ENCODE data around the gene RAD51B. TPM values are rescaled to one million over a fixed set of nuclear protein-coding genes. Genes with fewer than 3 reads are reported as not detected.

Gene RAD51B
- total and polyA plus RNA-seq, 2 of the 13 experiments (the other 11 are each of a cell fraction or from before 2014, with no cell fraction given), result 7.0 to 9.5 TPM

GRCh38 chr14:68655021-68655831, 835.6 kb downstream of the RAD51B start (continued):
- TF ChIP-seq, protein P1, sequence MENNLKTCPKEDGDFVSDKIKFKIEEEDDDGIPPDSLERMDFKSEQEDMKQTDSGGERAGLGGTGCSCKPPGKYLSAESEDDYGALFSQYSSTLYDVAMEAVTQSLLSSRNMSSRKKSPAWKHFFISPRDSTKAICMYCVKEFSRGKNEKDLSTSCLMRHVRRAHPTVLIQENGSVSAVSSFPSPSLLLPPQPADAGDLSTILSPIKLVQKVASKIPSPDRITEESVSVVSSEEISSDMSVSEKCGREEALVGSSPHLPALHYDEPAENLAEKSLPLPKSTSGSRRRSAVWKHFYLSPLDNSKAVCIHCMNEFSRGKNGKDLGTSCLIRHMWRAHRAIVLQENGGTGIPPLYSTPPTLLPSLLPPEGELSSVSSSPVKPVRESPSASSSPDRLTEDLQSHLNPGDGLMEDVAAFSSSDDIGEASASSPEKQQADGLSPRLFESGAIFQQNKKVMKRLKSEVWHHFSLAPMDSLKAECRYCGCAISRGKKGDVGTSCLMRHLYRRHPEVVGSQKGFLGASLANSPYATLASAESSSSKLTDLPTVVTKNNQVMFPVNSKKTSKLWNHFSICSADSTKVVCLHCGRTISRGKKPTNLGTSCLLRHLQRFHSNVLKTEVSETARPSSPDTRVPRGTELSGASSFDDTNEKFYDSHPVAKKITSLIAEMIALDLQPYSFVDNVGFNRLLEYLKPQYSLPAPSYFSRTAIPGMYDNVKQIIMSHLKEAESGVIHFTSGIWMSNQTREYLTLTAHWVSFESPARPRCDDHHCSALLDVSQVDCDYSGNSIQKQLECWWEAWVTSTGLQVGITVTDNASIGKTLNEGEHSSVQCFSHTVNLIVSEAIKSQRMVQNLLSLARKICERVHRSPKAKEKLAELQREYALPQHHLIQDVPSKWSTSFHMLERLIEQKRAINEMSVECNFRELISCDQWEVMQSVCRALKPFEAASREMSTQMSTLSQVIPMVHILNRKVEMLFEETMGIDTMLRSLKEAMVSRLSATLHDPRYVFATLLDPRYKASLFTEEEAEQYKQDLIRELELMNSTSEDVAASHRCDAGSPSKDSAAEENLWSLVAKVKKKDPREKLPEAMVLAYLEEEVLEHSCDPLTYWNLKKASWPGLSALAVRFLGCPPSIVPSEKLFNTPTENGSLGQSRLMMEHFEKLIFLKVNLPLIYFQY (CRISPR knock-in tag; IDR thresholded peaks at IDR 0.05; ENCODE audit: borderline replicate concordance), result no peak
- TF ChIP-seq ARID5B (CRISPR knock-in tag; IDR thresholded peaks at IDR 0.05), result no peak
- TF ChIP-seq ZNF646 (CRISPR knock-in tag; IDR thresholded peaks at IDR 0.05), result peak; percentile 52; the same call in 1 of the 2 replicates
- TF ChIP-seq ZNF850 (CRISPR knock-in tag; conservative IDR thresholded peaks at IDR 0.05), result no peak
- TF ChIP-seq ARNT (IDR thresholded peaks at IDR 0.05), result no peak
- TF ChIP-seq, protein P2, sequence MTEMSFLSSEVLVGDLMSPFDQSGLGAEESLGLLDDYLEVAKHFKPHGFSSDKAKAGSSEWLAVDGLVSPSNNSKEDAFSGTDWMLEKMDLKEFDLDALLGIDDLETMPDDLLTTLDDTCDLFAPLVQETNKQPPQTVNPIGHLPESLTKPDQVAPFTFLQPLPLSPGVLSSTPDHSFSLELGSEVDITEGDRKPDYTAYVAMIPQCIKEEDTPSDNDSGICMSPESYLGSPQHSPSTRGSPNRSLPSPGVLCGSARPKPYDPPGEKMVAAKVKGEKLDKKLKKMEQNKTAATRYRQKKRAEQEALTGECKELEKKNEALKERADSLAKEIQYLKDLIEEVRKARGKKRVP (CRISPR knock-in tag; IDR thresholded peaks at IDR 0.05), result no peak
- TF ChIP-seq ZNF44 (CRISPR knock-in tag; IDR thresholded peaks at IDR 0.05), result no peak
- TF ChIP-seq HOXD1 (CRISPR knock-in tag; IDR thresholded peaks at IDR 0.05), result no peak
- no peak for TF ChIP-seq PHF20 (CRISPR knock-in tag; IDR thresholded peaks at IDR 0.05)
- TF ChIP-seq RFX1 (IDR thresholded peaks at IDR 0.05), result no peak
- peak; percentile 97 for TF ChIP-seq ZNF441 (CRISPR knock-in tag; IDR thresholded peaks at IDR 0.05; ENCODE audit: borderline replicate concordance)
- TF ChIP-seq DPF2 (CRISPR knock-in tag; IDR thresholded peaks at IDR 0.05; ENCODE audit: borderline replicate concordance, low read depth), result no peak
- no peak for TF ChIP-seq SMAD1 (CRISPR knock-in tag; IDR thresholded peaks at IDR 0.05; ENCODE audit: borderline replicate concordance, low read depth)
- TF ChIP-seq RNF2 (conservative IDR thresholded peaks at IDR 0.05; ENCODE audit: low read depth), result no peak

All from HepG2 (cell line).